Uterus (tissue), 4 donors: Measurements from ENCODE around the gene TOGARAM2. TPM values are rescaled to one million over a fixed set of nuclear protein-coding genes. Genes with fewer than 3 reads are reported as not detected.

ENCODE experiments used
- DNase-seq, 2 donors: peaks; one replicate each; pipeline ENCODE4 v3.0.0-alpha.2; 2019 to 2020
- H3K27ac ChIP-seq, 2 donors: fragments of 200-600 bp; sonication (generic); 1 replicate in 1 of 2; 2 replicates in 1 of 2; pipeline ENCODE4 v1.5.1; 2016 to 2018
- H3K27me3 ChIP-seq, 2 donors: fragments of 200-600 bp; sonication (generic); one replicate each; pipeline ENCODE4 v1.5.1; 2018 to 2019; ENCODE audit warnings: control low read depth in 1 of 2
- H3K36me3 ChIP-seq, 2 donors: fragments of 200-600 bp; sonication (generic); one replicate each; pipeline ENCODE4 v1.5.1; 2019; ENCODE audit warnings: control low read depth in 1 of 2
- H3K4me1 ChIP-seq, 2 donors: fragments of 200-600 bp; sonication (generic); one replicate each; pipeline ENCODE4 v1.5.1; 2018 to 2019; ENCODE audit warnings: control low read depth in 1 of 2
- H3K4me3 ChIP-seq, 2 donors: fragments of 200-600 bp; sonication (generic); 1 replicate in 1 of 2; 2 replicates in 1 of 2; pipeline ENCODE4 v1.5.1; 2018 to 2019; ENCODE audit warnings: mild to moderate bottlenecking in 1 of 2
- H3K9me3 ChIP-seq, 2 donors: fragments of 200-600 bp; sonication (generic); one replicate each; pipeline ENCODE4 v1.5.1; 2019; ENCODE audit warnings: control low read depth in 1 of 2
- CTCF ChIP-seq, 4 experiments: fragments of 200-600 bp in 2 of 4; fragments of 450-650 bp in 2 of 4; sonication (generic) in 2 of 4; IDR thresholded peaks; one replicate each; pipeline ENCODE4 v1.5.1; 2016 to 2019; ENCODE audit warnings: antibody characterized with exemption in 4 of 4, mild to moderate bottlenecking in 2 of 4, moderate library complexity in 1 of 4
- POLR2A ChIP-seq, 2 donors: fragments of 450-650 bp; IDR thresholded peaks; one replicate each; pipeline ENCODE4 v1.6.1; 2016; ENCODE audit warnings: antibody characterized with exemption in 2 of 2, mild to moderate bottlenecking in 1 of 2, moderate library complexity in 1 of 2
- intact Hi-C: fragments of 100-400 bp; cut with DNase I; formaldehyde crosslinking; loops from one replicate; pipeline ENCODE4 v1.15.1; 2023; ENCODE audit warnings: low total_unique reads
- total RNA-seq, 4 donors: library from RNA; depleted of rRNA in 3 of 4; stranded (reverse); fragments of >200 nt in 3 of 4; gene quantifications; one replicate each; pipeline versions ENCODE4 v1.1.0 to v1.2.4, GENCODE V29; 2014 to 2023
- donor health status: DM: yes; HTN: yes; CAD: no.

TOGARAM2 gene
- total RNA-seq, 4 donors from 2014 or later, result 0.61 to 1.5 TPM; not detected in 2

GRCh38 chr2:29068513-29068912, 87.4 kb downstream of the TOGARAM2 start:
- H3K36me3 ChIP-seq, result no peaks in the 10 kb centered on the region
- no peak overlapping the region for H3K4me3 ChIP-seq
- TF ChIP-seq CTCF (IDR thresholded peaks at IDR 0.05), result no peak
- TF ChIP-seq POLR2A (IDR thresholded peaks at IDR 0.05), result no peak
- no peaks in the 10 kb centered on the region for H3K9me3 ChIP-seq
- H3K27me3 ChIP-seq, result no peaks in the 10 kb centered on the region
- intact Hi-C loops, result no loop called here
- no peak overlapping the region for H3K27ac ChIP-seq
- no peak for DNase-seq
- H3K4me1 ChIP-seq, result no peaks in the 10 kb centered on the region

GRCh38 chr2:29070526-29070925, 89.4 kb downstream of the TOGARAM2 start:
- Histone ChIP-seq H3K27me3 (no peaks in the 10 kb centered on the region), H3K4me1 (no peaks in the 10 kb centered on the region), H3K27ac (no peak overlapping the region), H3K4me3 (no peak overlapping the region), H3K9me3 (no peaks in the 10 kb centered on the region), H3K36me3 (no peaks in the 10 kb centered on the region)
- TF ChIP-seq CTCF (IDR thresholded peaks at IDR 0.05), result no peak
- no peak for TF ChIP-seq POLR2A (IDR thresholded peaks at IDR 0.05)
- intact Hi-C loops, result no loop called here
- DNase-seq, result no peak

- no peaks in the 10 kb centered on the region for H3K36me3 ChIP-seq
- H3K9me3 ChIP-seq, result no peaks in the 10 kb centered on the region
- no peaks in the 10 kb centered on the region for H3K4me1 ChIP-seq
- TF ChIP-seq CTCF (IDR thresholded peaks at IDR 0.05), result no peak
- TF ChIP-seq POLR2A (IDR thresholded peaks at IDR 0.05), result no peak
- intact Hi-C loops, result no loop called here
- DNase-seq, result no peak
- no peak overlapping the region for H3K27ac ChIP-seq
- no peaks in the 10 kb centered on the region for H3K27me3 ChIP-seq
- no peak overlapping the region for H3K4me3 ChIP-seq
Measured at GRCh38 chr2:29071032-29071975, 90.2 kb downstream of the TOGARAM2 start.

GRCh38 chr2:29072251-29072650, 91.2 kb downstream of the TOGARAM2 start:
- Histone ChIP-seq H3K9me3 (no peaks in the 10 kb centered on the region), H3K4me1 (no peaks in the 10 kb centered on the region), H3K4me3 (no peak overlapping the region), H3K27ac (no peak overlapping the region), H3K36me3 (no peaks in the 10 kb centered on the region), H3K27me3 (no peaks in the 10 kb centered on the region)
- TF ChIP-seq POLR2A (IDR thresholded peaks at IDR 0.05), result no peak
- TF ChIP-seq CTCF (IDR thresholded peaks at IDR 0.05), result no peak
- no peak for DNase-seq
- intact Hi-C loops, result no loop called here

GRCh38 chr2:29072971-29073725, 92.0 kb downstream of the TOGARAM2 start:
- H3K27ac ChIP-seq, result no peak overlapping the region
- H3K27me3 ChIP-seq, result no peaks in the 10 kb centered on the region
- intact Hi-C loops, result no loop called here
- no peak for DNase-seq
- TF ChIP-seq POLR2A (IDR thresholded peaks at IDR 0.05) (no peak), CTCF (IDR thresholded peaks at IDR 0.05) (no peak)
- H3K36me3 ChIP-seq, result no peaks in the 10 kb centered on the region
- no peak overlapping the region for H3K4me3 ChIP-seq
- H3K9me3 ChIP-seq, result no peaks in the 10 kb centered on the region
- no peaks in the 10 kb centered on the region for H3K4me1 ChIP-seq
